Measurements from ENCODE around the gene DOK6. TPM values are rescaled to one million over a fixed set of nuclear protein-coding genes. Genes with fewer than 3 reads are reported as not detected.

The DOK6 gene
- total RNA-seq, 1 experiment from 2014 or later: not detected

GRCh38 chr18:69730664-69731063 is 330.0 kb downstream of the DOK6 start:
- H3K27me3 Mint-ChIP-seq (ENCODE audit: unreplicated experiment): no peaks in the 10 kb centered on the region
- no TSS peak for BruUV-seq (replicated peaks)
- H3K9me3 Mint-ChIP-seq (ENCODE audit: low read depth, unreplicated experiment): no peaks in the 10 kb centered on the region
- no peaks in the 10 kb centered on the region for H3K36me3 Mint-ChIP-seq (ENCODE audit: insufficient read depth, unreplicated experiment)
- no peaks in the 10 kb centered on the region for H3K4me1 Mint-ChIP-seq (ENCODE audit: low read depth, unreplicated experiment)
- TF ChIP-seq, protein P1, sequence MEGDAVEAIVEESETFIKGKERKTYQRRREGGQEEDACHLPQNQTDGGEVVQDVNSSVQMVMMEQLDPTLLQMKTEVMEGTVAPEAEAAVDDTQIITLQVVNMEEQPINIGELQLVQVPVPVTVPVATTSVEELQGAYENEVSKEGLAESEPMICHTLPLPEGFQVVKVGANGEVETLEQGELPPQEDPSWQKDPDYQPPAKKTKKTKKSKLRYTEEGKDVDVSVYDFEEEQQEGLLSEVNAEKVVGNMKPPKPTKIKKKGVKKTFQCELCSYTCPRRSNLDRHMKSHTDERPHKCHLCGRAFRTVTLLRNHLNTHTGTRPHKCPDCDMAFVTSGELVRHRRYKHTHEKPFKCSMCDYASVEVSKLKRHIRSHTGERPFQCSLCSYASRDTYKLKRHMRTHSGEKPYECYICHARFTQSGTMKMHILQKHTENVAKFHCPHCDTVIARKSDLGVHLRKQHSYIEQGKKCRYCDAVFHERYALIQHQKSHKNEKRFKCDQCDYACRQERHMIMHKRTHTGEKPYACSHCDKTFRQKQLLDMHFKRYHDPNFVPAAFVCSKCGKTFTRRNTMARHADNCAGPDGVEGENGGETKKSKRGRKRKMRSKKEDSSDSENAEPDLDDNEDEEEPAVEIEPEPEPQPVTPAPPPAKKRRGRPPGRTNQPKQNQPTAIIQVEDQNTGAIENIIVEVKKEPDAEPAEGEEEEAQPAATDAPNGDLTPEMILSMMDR (IDR thresholded peaks at IDR 0.05; ENCODE audit: unreplicated experiment): no peak
- no peak overlapping the region for H3K27ac Mint-ChIP-seq (ENCODE audit: unreplicated experiment)
- H3K4me3 Mint-ChIP-seq (ENCODE audit: low read depth, unreplicated experiment): no peak overlapping the region
- CTCF ChIA-PET: no interaction called here
- no peak for DNase-seq
- intact Hi-C loops (cut with micrococcal nuclease; ENCODE audit: unreplicated experiment): no loop called here

GRCh38 chr18:69734536-69734935 is 333.8 kb downstream of the DOK6 start:
- no peaks in the 10 kb centered on the region for H3K4me1 Mint-ChIP-seq (ENCODE audit: low read depth, unreplicated experiment)
- DNase-seq: no peak
- H3K27me3 Mint-ChIP-seq (ENCODE audit: unreplicated experiment): no peaks in the 10 kb centered on the region
- no TSS peak for BruUV-seq (replicated peaks)
- intact Hi-C loops (cut with micrococcal nuclease; ENCODE audit: unreplicated experiment): no loop called here
- no peaks in the 10 kb centered on the region for H3K36me3 Mint-ChIP-seq (ENCODE audit: insufficient read depth, unreplicated experiment)
- H3K9me3 Mint-ChIP-seq (ENCODE audit: low read depth, unreplicated experiment): peaks cover 5% of the 10 kb centered on the region
- CTCF ChIA-PET: no interaction called here
- TF ChIP-seq, protein P1 (IDR thresholded peaks at IDR 0.05; ENCODE audit: unreplicated experiment): no peak
- H3K27ac Mint-ChIP-seq (ENCODE audit: unreplicated experiment): no peak overlapping the region
- H3K4me3 Mint-ChIP-seq (ENCODE audit: low read depth, unreplicated experiment): no peak overlapping the region

DNA sequence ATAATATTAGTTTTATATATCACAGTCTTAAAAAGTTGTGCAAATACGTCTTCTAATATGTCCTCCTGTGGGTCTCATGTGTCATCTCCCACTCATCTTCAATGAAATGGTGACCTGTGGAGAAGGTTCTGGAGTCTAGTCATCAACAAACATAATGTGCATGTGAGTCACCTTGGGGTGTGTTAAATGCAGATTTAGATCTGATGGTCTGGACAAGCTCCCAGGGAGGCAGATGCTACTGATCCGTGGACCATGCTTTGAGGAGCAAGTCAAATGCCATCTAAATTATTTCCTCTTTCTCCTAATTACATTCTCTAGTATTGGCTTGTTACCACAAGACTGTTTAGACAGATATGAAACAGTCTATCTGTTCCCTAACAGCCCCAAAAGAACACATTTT is 336.0 kb downstream of the DOK6 start:
- peaks cover 5% of the 10 kb centered on the region for H3K9me3 Mint-ChIP-seq (ENCODE audit: low read depth, unreplicated experiment)

GRCh38 chr18:69737851-69738250 is 337.2 kb downstream of the DOK6 start:
- Mint-ChIP-seq H3K36me3 (ENCODE audit: insufficient read depth, unreplicated experiment) (no peaks in the 10 kb centered on the region), H3K27me3 (ENCODE audit: unreplicated experiment) (no peaks in the 10 kb centered on the region), H3K4me1 (ENCODE audit: low read depth, unreplicated experiment) (no peaks in the 10 kb centered on the region), H3K4me3 (ENCODE audit: low read depth, unreplicated experiment) (no peak overlapping the region), H3K9me3 (ENCODE audit: low read depth, unreplicated experiment) (peaks cover 5% of the 10 kb centered on the region), H3K27ac (ENCODE audit: unreplicated experiment) (no peak overlapping the region)
- CTCF ChIA-PET: no interaction called here
- no peak for DNase-seq
- TF ChIP-seq, protein P1 (IDR thresholded peaks at IDR 0.05; ENCODE audit: unreplicated experiment): no peak
- no TSS peak for BruUV-seq (replicated peaks)
- intact Hi-C loops (cut with micrococcal nuclease; ENCODE audit: unreplicated experiment): no loop called here

More for the DNA sequence above, 336.0 kb downstream of the DOK6 start:
- Mint-ChIP-seq H3K27me3 (ENCODE audit: unreplicated experiment) (no peaks in the 10 kb centered on the region), H3K27ac (ENCODE audit: unreplicated experiment) (no peak overlapping the region), H3K4me3 (ENCODE audit: low read depth, unreplicated experiment) (no peak overlapping the region), H3K36me3 (ENCODE audit: insufficient read depth, unreplicated experiment) (no peaks in the 10 kb centered on the region), H3K4me1 (ENCODE audit: low read depth, unreplicated experiment) (no peaks in the 10 kb centered on the region)
- CTCF ChIA-PET: no interaction called here
- intact Hi-C loops (cut with micrococcal nuclease; ENCODE audit: unreplicated experiment): no loop called here
- DNase-seq: no peak
- TF ChIP-seq, protein P1 (IDR thresholded peaks at IDR 0.05; ENCODE audit: unreplicated experiment): no peak
- no TSS peak for BruUV-seq (replicated peaks)

Data from Calu3 (cell line).